ENCODE data around the gene F8. TPM values are rescaled to one million over a fixed set of nuclear protein-coding genes. Genes with fewer than 3 reads are reported as not detected.

F8 gene
- total RNA-seq, 5 donors from 2014 or later (not counting 1 experiment from before 2014, with no cell fraction given): 1.3 to 3.5 (median 2.7) TPM

DNA sequence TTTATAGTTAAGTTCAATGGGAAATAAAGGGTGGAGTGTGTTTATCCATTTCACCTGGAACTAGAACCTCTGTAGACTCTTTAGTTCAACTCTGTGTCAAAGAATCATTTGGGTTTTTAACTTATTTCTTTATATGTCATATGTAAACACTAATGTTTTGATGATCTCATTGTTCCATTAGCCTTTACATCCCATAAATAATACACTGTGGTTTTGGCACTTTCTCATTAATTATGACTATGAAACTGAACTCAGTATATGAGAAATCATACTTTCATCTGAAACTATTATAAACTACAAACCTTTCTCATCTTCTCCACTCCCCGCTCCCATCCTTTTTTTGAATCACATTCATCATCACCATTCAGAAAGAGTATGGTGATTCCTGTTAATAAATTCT lies 31.0 kb downstream of the F8 start:
- Mint-ChIP-seq H3K36me3 (no peaks in the 10 kb centered on the region), H3K9me3 (no peaks in the 10 kb centered on the region), H3K4me1 (no peaks in the 10 kb centered on the region), H3K27ac (no peak overlapping the region), H3K27me3 (peaks cover 0 to 9% of the 10 kb centered on the region in 2 donors), H3K4me3 (no peak overlapping the region)
- Histone ChIP-seq H3K4me3 (ENCODE audit: control insufficient read depth in 1 of 2, extremely low read depth in 1 of 2, low read length in 1 of 2) (no peak overlapping the region), H3K9me3 (no peaks in the 10 kb centered on the region), H3K36me3 (ENCODE audit: control insufficient read depth in 2 of 2, extremely low read depth in 1 of 2, insufficient read depth in 1 of 2, low read length in 1 of 2) (no peaks in the 10 kb centered on the region), H3K4me1 (ENCODE audit: control insufficient read depth in 1 of 2, extremely low read depth in 1 of 2, insufficient read depth in 2 of 2, low read length in 2 of 2) (no peaks in the 10 kb centered on the region), H3K27me3 (replicated peaks in 1 of 2; ENCODE audit: control insufficient read depth in 2 of 2, extremely low read depth in 1 of 2, insufficient read depth in 2 of 2, low read length in 1 of 2) (no peaks in the 10 kb centered on the region), H3K27ac (ENCODE audit: low read length) (no peak overlapping the region)
- ChIA-PET CTCF (no interaction called here), POLR2A (no interaction called here)
- ATAC-seq (replicated peaks in 1 of 4): no peak
- no peak for DNase-seq
- no CpG with 5 or more reads among the region's 1 CpG for WGBS (ENCODE audit: insufficient coverage)

DNA sequence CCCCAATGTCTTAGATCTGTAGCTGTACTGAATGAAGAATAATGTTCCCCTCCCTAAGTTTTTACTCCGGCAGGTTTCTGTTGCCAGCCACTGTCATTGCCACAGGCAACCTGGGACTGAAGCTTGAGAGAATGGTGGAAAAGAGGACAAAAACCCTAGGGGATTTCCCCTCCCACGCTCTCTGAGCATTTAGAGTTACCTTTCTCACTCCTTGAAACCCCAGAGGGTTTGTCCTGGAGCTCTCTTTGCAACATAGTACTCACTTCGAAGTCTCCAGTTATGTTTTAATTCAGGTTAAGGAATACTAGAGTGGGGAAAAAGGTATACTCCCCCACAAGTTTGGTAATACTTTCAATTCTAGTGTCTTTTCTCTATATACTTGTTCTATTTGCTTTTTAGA lies 31.5 kb downstream of the F8 start:
- Mint-ChIP-seq H3K4me3 (no peak overlapping the region), H3K36me3 (no peaks in the 10 kb centered on the region), H3K9me3 (no peaks in the 10 kb centered on the region), H3K27ac (no peak overlapping the region), H3K27me3 (peaks cover 0 to 7% of the 10 kb centered on the region in 2 donors), H3K4me1 (no peaks in the 10 kb centered on the region)
- no peak overlapping the region for H3K27ac ChIP-seq (ENCODE audit: low read length)
- no peak for ATAC-seq (replicated peaks in 1 of 4)
- no peaks in the 10 kb centered on the region for H3K27me3 ChIP-seq (replicated peaks in 1 of 2; ENCODE audit: control insufficient read depth in 2 of 2, extremely low read depth in 1 of 2, insufficient read depth in 2 of 2, low read length in 1 of 2)
- H3K9me3 ChIP-seq: no peaks in the 10 kb centered on the region
- no peak for DNase-seq
- no peak overlapping the region for H3K4me3 ChIP-seq (ENCODE audit: control insufficient read depth in 1 of 2, extremely low read depth in 1 of 2, low read length in 1 of 2)
- POLR2A ChIA-PET: no interaction called here
- no CpG with 5 or more reads among the region's 3 CpGs for WGBS (ENCODE audit: insufficient coverage)
- no peaks in the 10 kb centered on the region for H3K4me1 ChIP-seq (ENCODE audit: control insufficient read depth in 1 of 2, extremely low read depth in 1 of 2, insufficient read depth in 2 of 2, low read length in 2 of 2)
- CTCF ChIA-PET: no interaction called here
- no peaks in the 10 kb centered on the region for H3K36me3 ChIP-seq (ENCODE audit: control insufficient read depth in 2 of 2, extremely low read depth in 1 of 2, insufficient read depth in 1 of 2, low read length in 1 of 2)

DNA sequence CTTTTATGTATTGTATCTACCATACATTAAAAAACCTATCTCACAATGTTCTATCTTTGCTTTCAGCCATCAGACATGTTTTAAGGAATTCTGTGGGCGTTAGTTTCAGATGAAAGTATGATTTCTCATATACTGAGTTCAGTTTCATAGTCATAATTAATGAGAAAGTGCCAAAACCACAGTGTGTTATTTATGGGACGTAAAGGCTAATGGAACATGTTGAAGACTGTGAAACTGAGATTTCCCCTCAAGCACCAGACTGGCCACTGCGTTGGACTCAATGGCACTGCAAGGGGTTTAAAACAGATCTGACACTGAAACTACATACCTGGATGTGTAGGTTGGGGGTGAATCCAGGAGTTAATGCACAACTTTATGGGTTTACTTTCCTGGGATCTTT lies 32.0 kb downstream of the F8 start:
- no peak overlapping the region for H3K4me3 Mint-ChIP-seq
- no peak for ATAC-seq (replicated peaks in 1 of 4)
- CTCF ChIA-PET: no interaction called here
- H3K36me3 Mint-ChIP-seq: no peaks in the 10 kb centered on the region
- H3K27me3 ChIP-seq (replicated peaks in 1 of 2; ENCODE audit: control insufficient read depth in 2 of 2, extremely low read depth in 1 of 2, insufficient read depth in 2 of 2, low read length in 1 of 2): no peaks in the 10 kb centered on the region
- no peak overlapping the region for H3K27ac Mint-ChIP-seq
- H3K9me3 ChIP-seq: no peaks in the 10 kb centered on the region
- POLR2A ChIA-PET: no interaction called here
- no peaks in the 10 kb centered on the region for H3K4me1 ChIP-seq (ENCODE audit: control insufficient read depth in 1 of 2, extremely low read depth in 1 of 2, insufficient read depth in 2 of 2, low read length in 2 of 2)
- DNase-seq: no peak
- H3K9me3 Mint-ChIP-seq: no peaks in the 10 kb centered on the region
- H3K36me3 ChIP-seq (ENCODE audit: control insufficient read depth in 2 of 2, extremely low read depth in 1 of 2, insufficient read depth in 1 of 2, low read length in 1 of 2): no peaks in the 10 kb centered on the region
- H3K4me1 Mint-ChIP-seq: no peaks in the 10 kb centered on the region
- no CpG with 5 or more reads among the region's 3 CpGs for WGBS (ENCODE audit: insufficient coverage)
- H3K27me3 Mint-ChIP-seq: peaks cover 0 to 7% of the 10 kb centered on the region in 2 donors
- no peak overlapping the region for H3K4me3 ChIP-seq (ENCODE audit: control insufficient read depth in 1 of 2, extremely low read depth in 1 of 2, low read length in 1 of 2)
- no peak overlapping the region for H3K27ac ChIP-seq (ENCODE audit: low read length)

DNA sequence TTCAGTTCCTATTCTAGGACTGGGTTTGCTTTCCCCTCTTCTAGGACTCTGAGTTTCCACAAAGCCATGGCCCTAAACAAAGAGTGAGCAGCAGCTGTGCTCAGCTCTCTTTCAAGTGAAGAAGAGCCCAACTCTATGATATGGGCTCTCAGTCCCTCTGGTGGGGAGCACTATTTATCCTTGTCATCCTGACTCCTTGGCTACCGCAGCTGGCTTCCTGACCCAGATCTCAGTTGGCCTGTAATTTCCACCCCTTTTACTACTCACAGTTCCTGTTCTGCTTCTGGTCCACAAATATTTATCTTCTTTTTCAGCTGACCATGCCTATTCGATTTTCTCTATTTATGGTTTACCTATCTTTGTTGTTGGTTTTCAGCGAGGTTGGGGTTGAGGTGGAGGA lies 33.8 kb downstream of the F8 start:
- Mint-ChIP-seq H3K9me3 (no peaks in the 10 kb centered on the region), H3K4me3 (no peak overlapping the region), H3K4me1 (no peaks in the 10 kb centered on the region), H3K27me3 (peaks cover 0 to 7% of the 10 kb centered on the region in 2 donors), H3K36me3 (no peaks in the 10 kb centered on the region), H3K27ac (no peak overlapping the region)
- no CpG with 5 or more reads among the region's 3 CpGs for WGBS (ENCODE audit: insufficient coverage)
- Histone ChIP-seq H3K27ac (ENCODE audit: low read length) (no peak overlapping the region), H3K4me3 (ENCODE audit: control insufficient read depth in 1 of 2, extremely low read depth in 1 of 2, low read length in 1 of 2) (no peak overlapping the region), H3K27me3 (replicated peaks in 1 of 2; ENCODE audit: control insufficient read depth in 2 of 2, extremely low read depth in 1 of 2, insufficient read depth in 2 of 2, low read length in 1 of 2) (no peaks in the 10 kb centered on the region), H3K9me3 (no peaks in the 10 kb centered on the region), H3K4me1 (ENCODE audit: control insufficient read depth in 1 of 2, extremely low read depth in 1 of 2, insufficient read depth in 2 of 2, low read length in 2 of 2) (no peaks in the 10 kb centered on the region), H3K36me3 (ENCODE audit: control insufficient read depth in 2 of 2, extremely low read depth in 1 of 2, insufficient read depth in 1 of 2, low read length in 1 of 2) (no peaks in the 10 kb centered on the region)
- POLR2A ChIA-PET: interaction anchor here in 1 of 2 donors (0.5 kb wide), 1 partner anchor 55 kb away, joined by 3 read pairs; no protein-coding TSS in a partner anchor
- ATAC-seq (replicated peaks in 1 of 4) (no peak), DNase-seq (no peak)
- CTCF ChIA-PET: interaction anchor here (0.7 to 1.2 kb wide), 2 partner anchors 71 to 98 kb away, joined by 3 read pairs; no protein-coding TSS in a partner anchor

DNA sequence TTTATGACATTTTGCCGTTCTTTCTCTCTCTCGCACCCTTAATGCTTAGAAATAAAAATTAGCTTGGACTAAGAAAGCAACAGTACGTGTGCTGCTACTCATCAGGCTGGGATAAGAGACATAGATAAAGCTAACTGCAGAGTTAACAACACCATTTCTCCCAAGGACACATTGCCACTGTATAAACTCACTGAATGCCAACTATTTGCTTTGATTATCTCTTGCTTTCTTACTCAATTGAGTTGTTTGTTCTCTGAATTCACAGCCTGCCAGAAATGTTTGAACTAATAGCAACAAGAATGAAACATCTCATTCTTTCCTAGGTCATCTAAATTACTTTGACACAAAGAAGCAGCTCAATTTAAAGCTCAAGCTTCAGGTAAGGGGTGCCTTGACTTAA lies 34.6 kb downstream of the F8 start:
- ChIA-PET POLR2A (no interaction called here), CTCF (interaction anchor here in 1 of 2 donors (1.1 kb wide), 1 partner anchor 70 kb away, joined by 3 read pairs; no protein-coding TSS in a partner anchor)
- Histone ChIP-seq H3K27me3 (replicated peaks in 1 of 2; ENCODE audit: control insufficient read depth in 2 of 2, extremely low read depth in 1 of 2, insufficient read depth in 2 of 2, low read length in 1 of 2) (no peaks in the 10 kb centered on the region), H3K9me3 (no peaks in the 10 kb centered on the region), H3K4me3 (ENCODE audit: control insufficient read depth in 1 of 2, extremely low read depth in 1 of 2, low read length in 1 of 2) (no peak overlapping the region), H3K36me3 (ENCODE audit: control insufficient read depth in 2 of 2, extremely low read depth in 1 of 2, insufficient read depth in 1 of 2, low read length in 1 of 2) (no peaks in the 10 kb centered on the region), H3K4me1 (ENCODE audit: control insufficient read depth in 1 of 2, extremely low read depth in 1 of 2, insufficient read depth in 2 of 2, low read length in 2 of 2) (no peaks in the 10 kb centered on the region), H3K27ac (ENCODE audit: low read length) (no peak overlapping the region)
- H3K9me3 Mint-ChIP-seq: no peaks in the 10 kb centered on the region
- ATAC-seq (replicated peaks in 1 of 4): no peak
- H3K36me3 Mint-ChIP-seq: no peaks in the 10 kb centered on the region
- H3K4me1 Mint-ChIP-seq: no peaks in the 10 kb centered on the region
- WGBS (ENCODE audit: insufficient coverage): no CpG with 5 or more reads among the region's 3 CpGs
- peaks cover 0 to 6% of the 10 kb centered on the region in 2 donors for H3K27me3 Mint-ChIP-seq
- H3K27ac Mint-ChIP-seq: no peak overlapping the region
- no peak overlapping the region for H3K4me3 Mint-ChIP-seq
- DNase-seq: no peak

DNA sequence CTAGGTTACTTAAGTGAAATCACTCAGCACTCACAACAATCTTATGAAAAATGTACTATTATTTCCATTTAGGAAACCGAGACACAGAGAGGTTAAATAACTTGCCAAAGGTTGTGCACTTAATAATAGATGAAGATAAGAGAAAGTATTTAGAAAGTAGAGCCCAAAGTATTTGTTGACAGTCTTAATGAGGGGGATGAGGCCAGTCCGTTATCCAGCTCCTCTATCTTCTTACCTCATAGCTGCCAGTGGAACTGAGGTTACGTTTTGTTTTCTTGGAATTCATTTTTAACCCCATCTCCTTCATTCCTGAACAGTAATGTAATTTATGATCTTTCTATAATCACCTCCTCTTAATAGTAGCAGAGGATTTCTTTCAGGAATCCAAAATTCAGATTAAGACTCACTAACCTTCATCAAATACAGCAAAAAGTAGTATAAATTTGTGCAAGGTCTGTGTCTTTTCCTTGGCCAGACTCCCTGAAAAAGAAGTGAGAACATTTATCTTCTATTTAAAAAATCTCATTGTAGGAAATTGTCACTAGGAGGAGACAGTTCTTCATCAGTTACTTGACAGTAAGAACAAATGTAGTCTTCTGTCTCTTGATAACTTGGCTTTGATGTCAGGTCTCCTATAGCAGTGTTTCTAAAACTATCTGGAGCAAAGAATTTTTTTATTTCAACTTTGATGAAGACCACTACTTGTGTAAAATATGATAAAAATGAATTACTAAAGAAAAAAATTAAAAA lies 35.5 kb downstream of the F8 start:
- no peak overlapping the region for H3K4me3 ChIP-seq (ENCODE audit: control insufficient read depth in 1 of 2, extremely low read depth in 1 of 2, low read length in 1 of 2)
- Mint-ChIP-seq H3K9me3 (no peaks in the 10 kb centered on the region), H3K4me1 (no peaks in the 10 kb centered on the region), H3K36me3 (no peaks in the 10 kb centered on the region), H3K27me3 (peaks cover 0 to 3% of the 10 kb centered on the region in 2 donors), H3K27ac (no peak overlapping the region), H3K4me3 (no peak overlapping the region)
- DNase-seq (peak in 1 of 35 experiments; percentile 11), ATAC-seq (replicated peaks in 1 of 4) (no peak)
- no peak overlapping the region for H3K27ac ChIP-seq (ENCODE audit: low read length)
- H3K27me3 ChIP-seq (replicated peaks in 1 of 2; ENCODE audit: control insufficient read depth in 2 of 2, extremely low read depth in 1 of 2, insufficient read depth in 2 of 2, low read length in 1 of 2): no peaks in the 10 kb centered on the region
- ChIA-PET CTCF (interaction anchor here in 1 of 2 donors (1.1 kb wide), 1 partner anchor 69 kb away, joined by 3 read pairs; no protein-coding TSS in a partner anchor), POLR2A (no interaction called here)
- H3K4me1 ChIP-seq (ENCODE audit: control insufficient read depth in 1 of 2, extremely low read depth in 1 of 2, insufficient read depth in 2 of 2, low read length in 2 of 2): no peaks in the 10 kb centered on the region
- no CpG with 5 or more reads among the region's 3 CpGs for WGBS (ENCODE audit: insufficient coverage)
- H3K36me3 ChIP-seq (ENCODE audit: control insufficient read depth in 2 of 2, extremely low read depth in 1 of 2, insufficient read depth in 1 of 2, low read length in 1 of 2): no peaks in the 10 kb centered on the region
- no peaks in the 10 kb centered on the region for H3K9me3 ChIP-seq

All from T-cell (primary cell).